GM12865 (cell line): ENCODE measurements around the gene TRIM8.
"Not testable (repeated sequence)": the region's sequence is repeated elsewhere in the genome, so short reads cannot be mapped to it uniquely, and the experiment has no call there.

Experiments used
- DNase-seq: peaks from one replicate; pipeline ENCODE4 v3.0.0; 2010; ENCODE audit warnings: low read depth
- H3K4me3 ChIP-seq: 2 replicates; pipeline ENCODE4 v1.5.1; 2011; ENCODE audit warnings: mild to moderate bottlenecking, low read depth, low read length, control low read depth
- CTCF ChIP-seq: IDR thresholded peaks from 2 replicates; pipeline ENCODE4 v1.5.1; 2011; ENCODE audit warnings: low read length, control low read depth, low read depth, inconsistent platforms; ENCODE audit not compliant: insufficient read depth; ENCODE audit errors: missing control alignments

The TRIM8 gene

GRCh38 chr10:102681696-102682095 lies 37.4 kb downstream of the TRIM8 start:
- no peak for DNase-seq
- H3K4me3 ChIP-seq: no peak overlapping the region
- no peak for TF ChIP-seq CTCF

- no peak overlapping the region for H3K4me3 ChIP-seq
- no peak for TF ChIP-seq CTCF
- DNase-seq: no peak
These were observed 38.1 kb downstream of the TRIM8 start for GRCh38 chr10:102682416-102682815.

GRCh38 chr10:102682981-102683380 lies 38.7 kb downstream of the TRIM8 start:
- no peak overlapping the region for H3K4me3 ChIP-seq
- DNase-seq: no peak
- TF ChIP-seq CTCF: no peak

GRCh38 chr10:102683736-102684135 lies 39.5 kb downstream of the TRIM8 start:
- DNase-seq: no peak
- TF ChIP-seq CTCF: no peak
- H3K4me3 ChIP-seq: no peak overlapping the region

- TF ChIP-seq CTCF: no peak
- no peak for DNase-seq
- H3K4me3 ChIP-seq: no peak overlapping the region
These were observed 47.2 kb downstream of the TRIM8 start for GRCh38 chr10:102691285-102692066.

GRCh38 chr10:102695401-102695800 lies 51.1 kb downstream of the TRIM8 start:
- not testable (repeated sequence) for DNase-seq, H3K4me3 ChIP-seq

GRCh38 chr10:102696736-102697135 lies 52.5 kb downstream of the TRIM8 start:
- no peak overlapping the region for H3K4me3 ChIP-seq
- DNase-seq: no peak
- no peak for TF ChIP-seq CTCF
